SK-N-SH treated with all-trans-retinoic acid at 6 μM for 48 hours (cell line): ENCODE measurements around the gene FHOD3.

Experiments used
- ARNTL ChIP-seq: fragments of 450-650 bp; formaldehyde crosslinking; IDR thresholded peaks from 2 replicates; pipeline ENCODE4 v1.5.0; 2020; ENCODE audit warnings: low read depth, mild to moderate bottlenecking, moderate library complexity, borderline replicate concordance
- PATZ1 ChIP-seq: fragments of 250-450 bp; sonication (Bioruptor Pico); IDR thresholded peaks from 2 replicates; pipeline ENCODE4 v1.8.0; 2020; ENCODE audit warnings: mild to moderate bottlenecking, moderate library complexity, borderline replicate concordance
- TSHZ2 ChIP-seq: fragments of 250-450 bp; sonication (Bioruptor Pico); IDR thresholded peaks from 2 replicates; pipeline ENCODE4 v1.5.0; 2020; ENCODE audit warnings: mild to moderate bottlenecking, moderate library complexity
- ZFP3 ChIP-seq: fragments of 250-450 bp; sonication (Bioruptor Pico); IDR thresholded peaks from 2 replicates; pipeline ENCODE4 v1.5.0; 2020; ENCODE audit warnings: mild to moderate bottlenecking, moderate library complexity

- TF ChIP-seq ZFP3 (CRISPR knock-in tag), result no peak
- TF ChIP-seq PATZ1, result no peak
- TF ChIP-seq TSHZ2 (CRISPR knock-in tag), result no peak
- no peak for TF ChIP-seq ARNTL (CRISPR knock-in tag)
These were observed 501.4 kb downstream of the FHOD3 start for GRCh38 chr18:36798738-36799473.
